ENCODE data around the gene CCDC30.
A peak's percentile ranks its signal among the peaks of the same experiment; 100 is the strongest.
"Not testable (repeated sequence)": the region's sequence is repeated elsewhere in the genome, so short reads cannot be mapped to it uniquely, and the experiment has no call there.

The CCDC30 gene

GRCh38 chr1:42680055-42680454 is 217.0 kb downstream of the CCDC30 start:
- no peak overlapping the region for H3K4me3 ChIP-seq (ENCODE audit: low read length)
- DNase-seq (ENCODE audit: low read depth), result no peak
- TF ChIP-seq, protein P1, sequence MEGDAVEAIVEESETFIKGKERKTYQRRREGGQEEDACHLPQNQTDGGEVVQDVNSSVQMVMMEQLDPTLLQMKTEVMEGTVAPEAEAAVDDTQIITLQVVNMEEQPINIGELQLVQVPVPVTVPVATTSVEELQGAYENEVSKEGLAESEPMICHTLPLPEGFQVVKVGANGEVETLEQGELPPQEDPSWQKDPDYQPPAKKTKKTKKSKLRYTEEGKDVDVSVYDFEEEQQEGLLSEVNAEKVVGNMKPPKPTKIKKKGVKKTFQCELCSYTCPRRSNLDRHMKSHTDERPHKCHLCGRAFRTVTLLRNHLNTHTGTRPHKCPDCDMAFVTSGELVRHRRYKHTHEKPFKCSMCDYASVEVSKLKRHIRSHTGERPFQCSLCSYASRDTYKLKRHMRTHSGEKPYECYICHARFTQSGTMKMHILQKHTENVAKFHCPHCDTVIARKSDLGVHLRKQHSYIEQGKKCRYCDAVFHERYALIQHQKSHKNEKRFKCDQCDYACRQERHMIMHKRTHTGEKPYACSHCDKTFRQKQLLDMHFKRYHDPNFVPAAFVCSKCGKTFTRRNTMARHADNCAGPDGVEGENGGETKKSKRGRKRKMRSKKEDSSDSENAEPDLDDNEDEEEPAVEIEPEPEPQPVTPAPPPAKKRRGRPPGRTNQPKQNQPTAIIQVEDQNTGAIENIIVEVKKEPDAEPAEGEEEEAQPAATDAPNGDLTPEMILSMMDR (conservative IDR thresholded peaks at IDR 0.05; ENCODE audit: low read length), result no peak

DNA sequence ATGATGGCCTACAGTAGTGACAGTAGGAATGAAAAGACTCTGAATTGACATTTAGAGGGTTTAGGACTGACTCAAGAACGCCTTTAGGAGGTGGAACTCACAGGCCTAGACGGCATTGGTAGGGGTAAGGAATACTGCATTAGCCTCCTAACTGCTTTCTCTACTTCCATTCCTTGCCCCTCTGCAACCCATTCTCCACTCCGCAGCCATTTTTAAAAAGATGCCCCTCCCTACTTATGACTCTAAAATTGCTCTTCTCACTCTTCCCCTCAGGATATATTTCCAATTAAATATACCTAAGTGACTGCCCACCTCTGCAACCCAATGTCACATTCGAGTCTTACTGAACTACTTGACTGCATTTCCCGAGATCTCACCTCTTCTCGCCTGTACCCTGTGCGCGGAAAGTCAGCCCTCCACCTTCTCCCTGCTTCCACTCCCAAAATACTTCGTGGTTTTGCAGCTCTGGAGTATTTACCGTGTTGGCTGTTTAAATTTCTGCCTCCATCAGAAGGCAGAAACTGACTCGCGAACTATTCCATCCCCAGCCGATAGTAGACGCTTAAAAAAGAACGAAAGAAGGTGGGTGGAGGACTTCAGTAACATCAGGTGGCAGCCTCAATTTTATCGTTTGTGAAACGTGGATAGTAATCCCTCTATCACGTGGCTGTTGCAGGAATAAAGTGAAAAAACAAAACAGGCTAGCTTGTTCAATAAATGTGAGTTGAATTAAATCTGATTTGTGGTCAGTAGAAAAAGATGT is 218.0 kb downstream of the CCDC30 start:
- TF ChIP-seq, protein P1 (conservative IDR thresholded peaks at IDR 0.05; ENCODE audit: low read length), result 0 out of 2 replicates have a peak, but pooled peaks have one; percentile 8
- no peak for DNase-seq (ENCODE audit: low read depth)
- H3K4me3 ChIP-seq (ENCODE audit: low read length), result peak overlapping the region; percentile 82

- peak within 1 kb of the TSS; percentile 82 for H3K4me3 ChIP-seq (ENCODE audit: low read length)
- peak; percentile 99 for DNase-seq (ENCODE audit: low read depth)
- TF ChIP-seq, protein P1 (conservative IDR thresholded peaks at IDR 0.05; ENCODE audit: low read length), result no peak
Measured at GRCh38 chr1:42681741-42682483, 218.8 kb downstream of the CCDC30 start, which contains the start of gene YBX1. YBX1 (plus strand) TSS chr1:42682418; CDS start chr1:42682566, 148 bp downstream.

GRCh38 chr1:42682484-42682738 is 219.3 kb downstream of the CCDC30 start:
- not testable (repeated sequence) for DNase-seq (ENCODE audit: low read depth)

DNA sequence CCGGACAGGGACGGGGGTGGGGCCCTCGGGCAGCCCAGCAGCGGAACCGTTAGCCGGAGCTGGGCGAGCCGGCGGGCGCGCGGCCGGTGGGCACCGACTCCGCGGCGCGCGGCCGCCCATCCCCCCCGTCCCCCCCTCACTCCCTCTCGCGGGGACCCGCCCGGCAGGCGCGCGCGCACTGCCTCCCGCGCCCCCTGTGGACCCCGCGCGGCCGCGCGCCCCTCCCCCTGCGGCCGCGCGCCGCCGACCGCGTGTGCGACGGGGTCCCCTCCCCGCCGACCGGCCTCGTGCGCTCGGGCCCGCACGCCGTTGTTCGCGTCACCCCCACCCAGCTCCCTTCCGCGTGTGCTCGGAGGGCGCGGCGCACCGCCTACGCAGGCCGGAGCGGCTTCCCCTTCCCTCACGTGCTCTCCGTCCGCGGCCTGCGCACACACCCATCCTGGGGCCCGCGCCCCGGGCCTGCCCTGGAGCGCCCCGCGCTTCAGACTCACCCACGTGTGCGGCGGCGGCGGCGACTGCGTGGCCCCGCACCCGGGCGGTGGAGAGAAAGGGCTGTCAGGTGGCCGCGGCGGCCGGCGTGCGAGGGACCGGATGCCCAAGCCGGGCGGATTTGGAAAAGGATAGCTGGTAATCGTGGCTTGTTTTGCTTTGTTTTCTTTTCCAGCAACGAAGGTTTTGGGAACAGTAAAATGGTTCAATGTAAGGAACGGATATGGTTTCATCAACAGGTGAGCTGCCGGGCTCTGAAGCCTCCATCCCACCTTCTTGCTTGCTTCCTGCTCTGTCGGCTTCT is 219.8 kb downstream of the CCDC30 start:
- DNase-seq (ENCODE audit: low read depth), result peak; percentile 71
- TF ChIP-seq, protein P1 (conservative IDR thresholded peaks at IDR 0.05; ENCODE audit: low read length), result no peak
- peak overlapping the region; percentile 71 for H3K4me3 ChIP-seq (ENCODE audit: low read length)

More at GRCh38 chr1:42682484-42682738, 219.3 kb downstream of the CCDC30 start:
- peak overlapping the region; percentile 71 for H3K4me3 ChIP-seq (ENCODE audit: low read length)

- DNase-seq (ENCODE audit: low read depth), result no peak
- TF ChIP-seq, protein P1 (conservative IDR thresholded peaks at IDR 0.05; ENCODE audit: low read length), result no peak
- peak overlapping the region; percentile 71 for H3K4me3 ChIP-seq (ENCODE audit: low read length)
Measured at GRCh38 chr1:42684139-42684538, 221.1 kb downstream of the CCDC30 start.

DNA sequence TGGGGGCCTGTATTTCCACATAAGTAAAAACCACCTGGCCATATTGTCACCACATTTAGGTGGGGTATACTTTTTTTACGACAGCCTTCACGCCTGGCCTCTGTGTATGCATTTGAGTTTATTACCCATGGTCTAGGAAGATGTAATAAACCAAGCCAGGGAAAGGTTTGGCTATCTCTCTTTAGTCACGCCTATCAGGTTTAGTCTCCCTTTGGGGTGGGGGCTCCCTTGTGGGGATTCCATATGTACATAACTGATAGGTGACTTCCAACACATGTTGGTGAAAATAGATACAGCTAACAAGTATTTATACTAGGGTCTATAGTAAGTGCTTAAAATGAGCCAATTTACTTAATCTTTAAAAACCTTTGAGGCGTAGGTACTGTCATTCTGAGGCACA is 223.3 kb downstream of the CCDC30 start:
- no peak for DNase-seq (ENCODE audit: low read depth)
- no peak overlapping the region for H3K4me3 ChIP-seq (ENCODE audit: low read length)
- TF ChIP-seq, protein P1 (conservative IDR thresholded peaks at IDR 0.05; ENCODE audit: low read length), result no peak

Measured in AG10803 (cell line).